ENCODE data around the gene SQOR. TPM values are rescaled to one million over a fixed set of nuclear protein-coding genes. Genes with fewer than 3 reads are reported as not detected.

Gene SQOR
- total RNA-seq, 1 experiment from 2014 or later, result 82.8 TPM

DNA sequence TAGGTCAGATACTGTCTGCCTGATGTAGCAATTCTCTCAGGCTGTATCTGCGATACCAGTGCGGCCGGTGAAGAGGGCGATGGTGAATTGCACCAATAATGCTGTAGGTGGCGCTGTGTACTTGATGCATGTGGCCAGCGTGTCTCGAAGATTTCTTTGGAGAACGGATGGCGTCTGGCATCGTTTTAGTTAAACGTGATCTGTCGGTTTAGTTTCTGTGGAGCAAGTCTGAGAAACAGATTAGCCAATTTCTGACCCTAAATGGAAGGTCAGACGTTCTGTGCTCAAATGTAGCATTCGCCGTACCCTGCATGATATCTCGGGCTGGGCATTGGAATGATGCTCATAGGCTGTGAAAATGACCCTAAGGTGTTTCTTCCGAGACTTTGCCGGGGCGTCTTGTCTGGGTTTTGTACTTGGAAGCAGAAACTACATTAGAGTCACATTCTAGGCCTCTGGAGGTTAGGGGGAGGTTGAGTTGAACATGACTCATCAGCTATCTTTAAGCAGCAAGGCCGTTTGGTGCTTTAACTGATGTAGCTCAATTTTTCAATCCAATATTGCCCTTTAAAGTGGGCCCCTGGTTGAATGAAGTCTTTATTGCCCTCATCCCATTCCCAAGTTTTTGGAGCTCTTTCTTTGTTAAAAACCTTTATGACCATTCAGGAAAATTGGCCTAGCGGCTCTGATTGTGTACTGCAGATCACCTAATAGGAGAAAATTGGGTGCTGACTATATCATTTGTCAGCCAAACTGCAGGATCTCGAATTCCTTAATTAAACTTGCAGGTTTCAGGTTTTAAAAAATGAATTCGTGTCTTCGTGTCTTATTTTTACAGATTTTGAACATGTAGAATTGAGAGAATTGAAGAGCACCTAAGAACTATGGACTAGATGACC is 80.0 kb downstream of the SQOR start:
- Histone ChIP-seq H3K27me3 (peaks cover 4% of the 10 kb centered on the region), H3K9me3 (no peaks in the 10 kb centered on the region), H3K4me3 (no peak overlapping the region), H3K36me3 (no peaks in the 10 kb centered on the region)
- DNase-seq, result peak; percentile 53

DNA sequence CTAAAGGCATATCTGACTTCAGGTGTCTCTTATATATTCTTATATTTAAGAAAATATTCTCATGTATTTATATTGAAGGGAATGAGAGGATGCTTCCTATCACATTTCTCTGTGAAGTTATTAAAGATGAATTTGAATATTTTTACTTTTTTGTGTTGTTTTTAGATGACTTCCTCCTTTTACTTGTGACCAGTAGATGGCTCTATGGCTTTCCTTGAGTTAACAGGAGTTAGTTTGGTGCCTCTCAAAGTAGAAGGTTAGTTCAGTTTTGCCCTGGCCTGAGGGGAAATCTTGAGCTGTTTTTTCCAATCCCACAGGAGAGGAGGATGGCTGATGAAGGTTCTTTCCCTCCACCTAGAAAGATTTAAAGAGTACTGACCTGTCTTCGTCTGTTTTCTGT is 80.7 kb downstream of the SQOR start:
- Histone ChIP-seq H3K4me3 (no peak overlapping the region), H3K36me3 (no peaks in the 10 kb centered on the region), H3K27me3 (peaks cover 9% of the 10 kb centered on the region), H3K9me3 (no peaks in the 10 kb centered on the region)
- DNase-seq, result no peak

DNA sequence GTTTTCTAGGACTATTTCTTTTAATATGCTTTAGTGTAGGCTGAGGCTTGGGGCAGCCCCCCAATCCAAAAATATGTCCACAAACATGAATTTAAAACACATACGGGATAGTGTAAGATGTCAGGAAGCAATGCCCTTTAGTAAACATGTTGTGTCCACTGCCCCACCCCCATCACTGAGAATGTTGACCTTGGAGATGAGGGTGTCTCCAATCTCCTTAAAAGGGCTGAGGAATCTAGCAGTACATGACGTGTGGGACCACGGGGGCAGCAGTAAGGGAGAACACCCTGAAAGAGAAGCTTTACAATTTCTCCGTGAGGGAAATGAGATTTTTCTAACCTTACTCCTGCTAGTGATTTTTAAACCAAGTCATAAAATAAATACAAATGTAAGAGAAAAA is 84.7 kb downstream of the SQOR start:
- no peak for DNase-seq
- no peak overlapping the region for H3K4me3 ChIP-seq
- H3K27me3 ChIP-seq, result peaks cover 10% of the 10 kb centered on the region
- no peaks in the 10 kb centered on the region for H3K9me3 ChIP-seq
- H3K36me3 ChIP-seq, result no peaks in the 10 kb centered on the region

DNA sequence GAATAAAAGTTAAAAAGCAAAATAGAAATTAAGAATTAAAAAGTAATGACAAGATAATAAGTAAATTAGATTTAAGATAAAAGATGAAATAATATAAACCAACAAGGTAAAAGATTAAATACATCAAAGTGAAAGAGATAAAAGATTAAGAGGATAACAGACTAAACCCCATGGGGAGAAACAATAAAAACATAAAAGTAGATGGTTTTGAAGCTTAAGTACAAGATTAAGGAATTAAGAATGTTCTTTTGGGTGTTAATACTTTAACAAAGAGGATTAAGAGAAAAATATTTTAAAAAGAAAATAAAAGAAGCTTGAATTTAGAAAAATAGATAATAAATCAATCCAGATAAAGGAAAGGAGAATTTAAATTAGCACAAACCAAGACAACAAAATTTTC is 85.4 kb downstream of the SQOR start:
- H3K4me3 ChIP-seq, result no peak overlapping the region
- DNase-seq, result no peak

DNA sequence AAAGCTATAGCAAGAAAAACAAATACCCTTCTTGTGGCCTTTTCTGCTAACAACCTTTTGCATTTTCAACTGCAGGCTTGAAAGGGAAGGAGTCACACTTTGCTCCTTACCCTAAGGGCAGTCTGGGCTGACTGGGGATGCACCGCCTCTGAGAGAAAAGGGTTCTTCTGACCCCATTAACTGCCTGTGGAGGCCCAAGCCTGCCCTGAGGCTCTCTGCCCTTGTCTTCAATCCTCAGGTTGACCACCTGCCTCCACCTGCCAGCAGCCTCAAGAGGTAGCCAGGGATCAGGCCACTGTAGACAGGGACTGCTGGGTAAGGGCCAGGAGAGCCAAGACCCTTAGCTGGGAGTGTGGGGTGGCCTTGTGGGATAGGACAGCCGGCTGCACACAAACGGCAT is 93.8 kb downstream of the SQOR start:
- no peaks in the 10 kb centered on the region; the same call in 1 of the 2 replicates for H3K27me3 ChIP-seq
- H3K9me3 ChIP-seq, result no peaks in the 10 kb centered on the region
- no peaks in the 10 kb centered on the region for H3K36me3 ChIP-seq
- no peak for DNase-seq
- no peak overlapping the region for H3K4me3 ChIP-seq

More for the DNA sequence above, 85.4 kb downstream of the SQOR start:
- no peaks in the 10 kb centered on the region for H3K9me3 ChIP-seq
- peaks cover 10% of the 10 kb centered on the region for H3K27me3 ChIP-seq
- H3K36me3 ChIP-seq, result no peaks in the 10 kb centered on the region

DNA sequence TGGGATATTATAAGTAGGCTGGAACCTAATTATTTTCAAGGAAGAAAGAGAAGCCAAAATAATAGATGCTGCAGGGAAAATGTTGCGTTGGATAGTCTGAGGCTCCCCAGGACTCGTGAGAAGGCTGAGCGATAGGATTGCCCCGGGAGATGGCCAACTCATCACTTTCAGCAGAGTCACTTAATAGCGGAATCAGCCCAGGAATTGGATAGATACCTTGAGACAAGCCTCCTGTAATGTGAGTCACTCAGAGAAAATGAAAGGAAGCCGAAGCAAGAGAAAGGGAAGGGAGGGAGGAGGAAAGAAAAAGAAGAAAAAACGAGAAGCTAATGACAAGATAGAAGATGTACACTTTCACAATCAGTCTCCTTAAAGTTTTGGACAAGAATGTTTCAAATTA is 94.3 kb downstream of the SQOR start:
- H3K4me3 ChIP-seq, result no peak overlapping the region
- peak; percentile 31 for DNase-seq
- no peaks in the 10 kb centered on the region for H3K9me3 ChIP-seq
- no peaks in the 10 kb centered on the region for H3K36me3 ChIP-seq
- no peaks in the 10 kb centered on the region; the same call in 1 of the 2 replicates for H3K27me3 ChIP-seq

DNA sequence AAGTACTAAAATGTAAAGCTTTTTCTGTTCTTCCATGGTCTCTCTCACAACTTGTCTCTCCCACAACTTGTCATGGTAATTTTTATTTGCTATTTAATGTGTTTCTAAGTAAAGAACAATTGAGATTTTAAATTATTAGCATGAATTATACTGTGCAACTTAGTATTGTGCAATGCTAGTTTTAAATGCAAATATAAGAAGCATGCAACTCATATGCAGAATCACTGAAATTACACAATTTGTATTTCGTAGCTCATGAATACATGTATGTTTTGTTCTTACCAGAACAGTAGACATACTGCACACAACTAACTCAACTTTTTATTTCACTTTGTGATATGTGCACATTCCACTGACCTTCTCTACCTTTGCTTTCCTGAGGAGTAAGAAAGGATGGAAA is 96.5 kb downstream of the SQOR start:
- no peaks in the 10 kb centered on the region for H3K9me3 ChIP-seq
- no peaks in the 10 kb centered on the region; the same call in 1 of the 2 replicates for H3K27me3 ChIP-seq
- no peak for DNase-seq
- H3K36me3 ChIP-seq, result no peaks in the 10 kb centered on the region
- H3K4me3 ChIP-seq, result no peak overlapping the region

DNA sequence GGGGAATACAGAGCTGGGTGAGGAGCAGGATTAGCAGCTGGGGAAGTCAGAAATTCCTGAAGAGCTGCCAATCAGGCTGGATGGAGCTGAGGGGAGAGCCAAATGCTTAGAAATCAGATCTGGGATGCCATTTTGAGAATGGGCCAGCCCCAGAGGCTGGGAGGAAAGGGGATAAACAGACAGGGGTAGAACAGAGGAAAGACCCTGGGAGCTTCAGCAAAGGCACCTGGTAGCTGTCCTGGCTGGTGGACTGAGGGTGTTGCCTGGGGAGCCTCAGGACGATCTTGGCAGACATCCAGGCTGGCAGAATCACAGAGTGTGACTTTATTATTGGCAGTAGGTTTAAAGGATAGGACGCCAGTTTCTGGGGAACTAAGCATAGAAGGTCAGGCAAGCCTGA is 97.8 kb downstream of the SQOR start:
- Histone ChIP-seq H3K9me3 (no peaks in the 10 kb centered on the region), H3K27me3 (no peaks in the 10 kb centered on the region), H3K4me3 (no peak overlapping the region), H3K36me3 (no peaks in the 10 kb centered on the region)
- peak; percentile 38 for DNase-seq

DNA sequence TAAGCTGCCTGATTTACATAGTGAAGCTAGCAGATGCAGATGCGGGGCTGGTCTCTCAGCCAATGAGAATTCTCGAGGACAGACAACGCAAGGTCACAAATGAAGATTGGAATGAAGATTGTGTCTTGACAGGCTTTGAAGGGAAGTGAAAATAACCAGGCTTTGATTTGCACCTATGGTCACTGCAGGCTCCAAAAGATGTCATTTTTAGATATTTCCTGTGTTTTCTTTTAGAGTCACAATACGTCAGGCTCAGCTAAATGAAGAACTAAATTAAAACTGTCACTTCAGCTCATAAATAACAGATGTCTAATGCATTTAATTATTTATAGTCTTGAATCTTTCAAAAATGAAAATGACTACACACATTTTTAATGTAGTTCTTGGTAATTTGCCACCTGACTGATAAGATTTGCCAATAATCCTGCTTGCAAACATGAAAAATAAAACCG is 99.5 kb downstream of the SQOR start:
- DNase-seq, result no peak
- H3K9me3 ChIP-seq, result no peaks in the 10 kb centered on the region
- no peaks in the 10 kb centered on the region for H3K36me3 ChIP-seq
- H3K4me3 ChIP-seq, result no peak overlapping the region
- no peaks in the 10 kb centered on the region for H3K27me3 ChIP-seq

Other genes with a start within 250 kb of the SQOR start
- gene SLC30A4, start 112.3 kb upstream of the SQOR start, total RNA-seq (2014; rRNA removed; shearing (Covaris generic); ENCODE audit: low replicate concordance), result 4.3 and 5.1 TPM in 2 replicates
- 57.1 and 154 TPM in 2 replicates for gene BLOC1S6, start 47.6 kb upstream of the SQOR start, total RNA-seq (2014; rRNA removed; shearing (Covaris generic); ENCODE audit: low replicate concordance)

All from MG63 (cell line).